A549 (cell line): Measurements from ENCODE around the gene PPP1R9B. TPM values are rescaled to one million over a fixed set of nuclear protein-coding genes. Genes with fewer than 3 reads are reported as not detected.

Source experiments
- ATAC-seq, 2 experiments: fragments of 200-7000 bp in 1 of 2; fragments of >200 bp in 1 of 2; cut with Nextera tagmentation in 1 of 2; cut with Tn5 transposase in 1 of 2; 3 replicates each; pipeline versions ENCODE4 v1.8.0 to v1.9.1; 2018 to 2020; ENCODE audit warnings: mild to moderate bottlenecking in 1 of 2, moderate library complexity in 1 of 2
- CTCF ChIA-PET: fragments of 300-600 bp; sonication (Branson Sonifier 250); formaldehyde crosslinking; extraction: SDS; loops from one replicate; lab custom pipeline; 2021; ENCODE audit warnings: antibody characterized with exemption, inconsistent platforms; lab: Yijun Ruan, JAX
- POLR2A ChIA-PET: fragments of 350-600 bp; formaldehyde crosslinking; extraction: SDS; loops from one replicate; lab custom pipeline; 2021; ENCODE audit warnings: antibody characterized with exemption, inconsistent platforms; lab: Yijun Ruan, JAX
- DNase-seq, 2 experiments: peaks; one replicate each; pipeline versions ENCODE4 v3.0.0 to v3.0.0-alpha.2; 2011 to 2016; ENCODE audit warnings: low read depth in 1 of 2, low spot score in 1 of 2
- FAIRE-seq: peaks from 2 replicates; lab custom pipeline; 2011; peaks lifted over from hg19 to GRCh38; lab: Jason Lieb, UNC
- H3K27ac ChIP-seq, 2 experiments: fragments of >200 bp; sonication (Bioruptor Twin); formaldehyde crosslinking; 3 replicates each; pipeline ENCODE4 v1.5.1; 2016 to 2017
- H3K4me1 ChIP-seq: fragments of >200 bp; sonication (Bioruptor Twin); formaldehyde crosslinking; 3 replicates; pipeline ENCODE4 v1.6.1; 2016
- H3K4me2 ChIP-seq: fragments of >200 bp; sonication (Bioruptor Twin); formaldehyde crosslinking; 3 replicates; pipeline ENCODE4 v1.6.1; 2016
- H3K4me3 ChIP-seq: fragments of >200 bp; sonication (Bioruptor Twin); formaldehyde crosslinking; 3 replicates; pipeline ENCODE4 v1.5.1; 2016
- H3K9me3 ChIP-seq: fragments of >200 bp; sonication (Bioruptor Twin); formaldehyde crosslinking; 3 replicates; pipeline ENCODE4 v1.6.1; 2016
- CEBPB ChIP-seq, 2 experiments: fragments of >200 bp in 1 of 2; sonication (Bioruptor Twin) in 1 of 2; formaldehyde crosslinking in 1 of 2; IDR thresholded peaks; 2 replicates each; pipeline ENCODE4 v1.6.1; 2012 to 2016
- EP300 ChIP-seq, 2 experiments: fragments of >200 bp; sonication (Bioruptor Twin); formaldehyde crosslinking; IDR thresholded peaks; 2 replicates in 1 of 2; 3 replicates in 1 of 2; pipeline ENCODE4 v1.6.1; 2016 to 2017
- ESRRA ChIP-seq: fragments of 150-350 bp; IDR thresholded peaks from 2 replicates; pipeline ENCODE4 v1.6.1; 2014; ENCODE audit warnings: mild to moderate bottlenecking, low read length, borderline replicate concordance
- FOSL2 ChIP-seq, 2 experiments: fragments of 450-650 bp in 1 of 2; fragments of >200 bp in 1 of 2; sonication (Bioruptor Twin) in 1 of 2; formaldehyde crosslinking; IDR thresholded peaks; 2 replicates each; pipeline versions ENCODE4 v1.5.0 to v1.6.1; 2016 to 2020; ENCODE audit warnings: mild to moderate bottlenecking in 1 of 2, moderate library complexity in 1 of 2
- FOXS1 ChIP-seq: fragments of 250-450 bp; sonication (Bioruptor Pico); IDR thresholded peaks from 2 replicates; pipeline ENCODE4 v1.5.0; 2020; ENCODE audit warnings: mild to moderate bottlenecking, moderate library complexity
- GATA3 ChIP-seq: IDR thresholded peaks from 2 replicates; pipeline ENCODE4 v1.6.1; 2012; ENCODE audit warnings: borderline replicate concordance
- HDAC2 ChIP-seq: fragments of 200-600 bp; sonication (generic); IDR thresholded peaks from 2 replicates; pipeline ENCODE4 v1.6.1; 2016
- HOXA7 ChIP-seq: fragments of 250-450 bp; sonication (Bioruptor Pico); IDR thresholded peaks from 2 replicates; pipeline ENCODE4 v1.5.0; 2020; ENCODE audit warnings: mild to moderate bottlenecking, moderate library complexity
- HOXB5 ChIP-seq: fragments of 250-450 bp; sonication (Bioruptor Pico); IDR thresholded peaks from 2 replicates; pipeline ENCODE4 v1.5.0; 2020; ENCODE audit warnings: mild to moderate bottlenecking, moderate library complexity
- KDM1A ChIP-seq: fragments of 200-600 bp; sonication (generic); IDR thresholded peaks from 2 replicates; pipeline ENCODE4 v1.6.1; 2016; ENCODE audit warnings: low read depth, mild to moderate bottlenecking
- MAFK ChIP-seq: fragments of 450-650 bp; IDR thresholded peaks from 2 replicates; pipeline ENCODE4 v1.6.1; 2014; ENCODE audit not compliant: partially characterized antibody
- PHF8 ChIP-seq: fragments of 200-600 bp; sonication (generic); IDR thresholded peaks from 2 replicates; pipeline ENCODE4 v1.6.1; 2016; ENCODE audit warnings: low read depth, mild to moderate bottlenecking, antibody characterized with exemption, moderate library complexity, borderline replicate concordance
- RCOR1 ChIP-seq: fragments of 150-350 bp; IDR thresholded peaks from 2 replicates; pipeline ENCODE4 v1.6.1; 2014; ENCODE audit warnings: antibody characterized with exemption, low read length, low read depth
- RNF2 ChIP-seq: fragments of 200-600 bp; sonication (generic); IDR thresholded peaks from 2 replicates; pipeline ENCODE4 v1.6.1; 2016; ENCODE audit warnings: low read depth, mild to moderate bottlenecking, antibody characterized with exemption, moderate library complexity, borderline replicate concordance
- SREBF2 ChIP-seq: fragments of 450-650 bp; IDR thresholded peaks from 2 replicates; pipeline ENCODE4 v1.6.1; 2014; ENCODE audit warnings: mild to moderate bottlenecking, moderate library complexity
- TFCP2L1 ChIP-seq: fragments of 250-450 bp; sonication (Bioruptor Pico); IDR thresholded peaks from 2 replicates; pipeline ENCODE4 v1.5.0; 2021; ENCODE audit warnings: mild to moderate bottlenecking
- TP53 ChIP-seq: fragments of 250-450 bp; sonication (Bioruptor Pico); IDR thresholded peaks from 2 replicates; pipeline ENCODE4 v1.5.0; 2021; ENCODE audit warnings: mild to moderate bottlenecking, moderate library complexity
- ZFP36 ChIP-seq: fragments of 450-650 bp; IDR thresholded peaks from 2 replicates; pipeline ENCODE4 v1.6.1; 2014; ENCODE audit warnings: borderline replicate concordance; ENCODE audit not compliant: partially characterized antibody
- ZNF302 ChIP-seq: fragments of 250-450 bp; sonication (Bioruptor Pico); IDR thresholded peaks from 2 replicates; pipeline ENCODE4 v1.9.0; 2021; ENCODE audit warnings: inconsistent platforms, mild to moderate bottlenecking, moderate library complexity
- ZSCAN20 ChIP-seq: fragments of 250-450 bp; sonication (Bioruptor Pico); IDR thresholded peaks from 2 replicates; pipeline ENCODE4 v1.8.0; 2022; ENCODE audit warnings: mild to moderate bottlenecking, moderate library complexity
- WGBS: methylation state at CpG from one replicate; pipeline ENCODE4 v1.1.6; 2017; ENCODE audit errors: missing lambda C conversion rate; 5-methylcytosine and 5-hydroxymethylcytosine counted together
- polyA plus RNA-seq, 4 experiments: library from polyadenylated mRNA; depleted of rRNA in 3 of 4; stranded (reverse); fragments of >200 nt; fragmentation: RNase III in 1 of 4; extraction: RNeasy Plus Mini Kit Qiagen cat#74134 plus additional on column Dnase treatment in 1 of 4; gene quantifications; 2 replicates in 3 of 4; 3 replicates in 1 of 4; pipeline ENCODE4 v1.2.3, GENCODE V29; 2011 to 2017
- TF ChIP-seq, protein P1 (sequence below): fragments of >200 bp; sonication (Bioruptor Twin); formaldehyde crosslinking; IDR thresholded peaks from 3 replicates; pipeline ENCODE4 v1.5.1; 2016
- TF ChIP-seq, protein P2 (sequence below): fragments of 150-350 bp; IDR thresholded peaks from 2 replicates; pipeline ENCODE4 v1.6.1; 2014; ENCODE audit warnings: low read depth, mild to moderate bottlenecking, low read length
- TF ChIP-seq, protein P3 (sequence below): fragments of 250-450 bp; sonication (Bioruptor Pico); IDR thresholded peaks from 2 replicates; pipeline ENCODE4 v1.5.0; 2020; ENCODE audit warnings: low read depth, mild to moderate bottlenecking, moderate library complexity
- TF ChIP-seq, protein P4 (sequence below): fragments of >200 bp; sonication (Bioruptor Twin); formaldehyde crosslinking; IDR thresholded peaks from 3 replicates; pipeline ENCODE4 v1.6.1; 2016
- TF ChIP-seq, protein P5 (sequence below): fragments of 200-600 bp; sonication (generic); IDR thresholded peaks from 2 replicates; pipeline ENCODE4 v1.6.1; 2016; ENCODE audit warnings: antibody characterized with exemption, mild to moderate bottlenecking, moderate library complexity

PPP1R9B gene
- polyA plus RNA-seq, 2 of the 4 experiments (the other 2 are of a cell fraction) = 22.0 to 40.6 TPM

DNA sequence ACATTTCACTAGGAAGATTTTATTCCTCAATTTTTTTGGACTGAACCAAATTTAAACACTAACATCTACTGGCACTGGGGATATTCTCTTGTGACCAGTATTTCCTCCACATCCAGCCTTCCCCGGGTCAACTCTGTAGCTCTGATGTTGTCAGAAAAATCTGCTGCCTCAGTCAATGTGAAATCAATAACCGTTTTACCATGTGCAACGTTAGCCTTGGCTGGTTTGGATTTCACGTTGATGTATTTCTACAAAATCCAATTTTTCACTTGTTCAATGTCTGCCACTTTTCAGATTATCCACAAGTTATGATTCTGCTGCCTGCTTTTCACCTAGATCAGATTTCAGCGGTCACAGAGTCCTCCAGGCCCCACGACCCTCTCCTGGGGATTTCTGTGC is 22.5 kb upstream of the PPP1R9B start:
- 76% methylated on average over 6 of the region's 6 CpGs for WGBS
- FAIRE-seq = no peak
- no peak for ATAC-seq
- H3K9me3 ChIP-seq = no peaks in the 10 kb centered on the region
- peaks cover 58% of the 10 kb centered on the region for H3K4me1 ChIP-seq
- ChIA-PET CTCF (interaction anchor here (1.1 to 17.0 kb wide), 10 partner anchors 7 to 122 kb away, joined by 3 to 817 read pairs (median 8); partner anchors contain the start of genes COL1A1, PPP1R9B and SGCA), POLR2A (no interaction called here)
- DNase-seq = no peak
- peak overlapping the region; percentile 12 to 95; a peak in 3 of 6 replicates for H3K27ac ChIP-seq
- no peak overlapping the region for H3K4me2 ChIP-seq
- H3K4me3 ChIP-seq = no peak overlapping the region
- TF ChIP-seq HDAC2 (no peak), KDM1A (no peak), ZNF302 (no peak), PHF8 (no peak), ZSCAN20 (CRISPR knock-in tag) (no peak), TFCP2L1 (CRISPR knock-in tag) (no peak), ESRRA (no peak), HOXA7 (CRISPR knock-in tag) (no peak), FOSL2 (IDR thresholded peaks at IDR 0.05) (no peak), FOSL2 (CRISPR knock-in tag; IDR thresholded peaks at IDR 0.05) (no peak), EP300 (IDR thresholded peaks at IDR 0.05) (no peak)
- TF ChIP-seq, protein P1, sequence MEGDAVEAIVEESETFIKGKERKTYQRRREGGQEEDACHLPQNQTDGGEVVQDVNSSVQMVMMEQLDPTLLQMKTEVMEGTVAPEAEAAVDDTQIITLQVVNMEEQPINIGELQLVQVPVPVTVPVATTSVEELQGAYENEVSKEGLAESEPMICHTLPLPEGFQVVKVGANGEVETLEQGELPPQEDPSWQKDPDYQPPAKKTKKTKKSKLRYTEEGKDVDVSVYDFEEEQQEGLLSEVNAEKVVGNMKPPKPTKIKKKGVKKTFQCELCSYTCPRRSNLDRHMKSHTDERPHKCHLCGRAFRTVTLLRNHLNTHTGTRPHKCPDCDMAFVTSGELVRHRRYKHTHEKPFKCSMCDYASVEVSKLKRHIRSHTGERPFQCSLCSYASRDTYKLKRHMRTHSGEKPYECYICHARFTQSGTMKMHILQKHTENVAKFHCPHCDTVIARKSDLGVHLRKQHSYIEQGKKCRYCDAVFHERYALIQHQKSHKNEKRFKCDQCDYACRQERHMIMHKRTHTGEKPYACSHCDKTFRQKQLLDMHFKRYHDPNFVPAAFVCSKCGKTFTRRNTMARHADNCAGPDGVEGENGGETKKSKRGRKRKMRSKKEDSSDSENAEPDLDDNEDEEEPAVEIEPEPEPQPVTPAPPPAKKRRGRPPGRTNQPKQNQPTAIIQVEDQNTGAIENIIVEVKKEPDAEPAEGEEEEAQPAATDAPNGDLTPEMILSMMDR = no peak
- TF ChIP-seq, protein P2, sequence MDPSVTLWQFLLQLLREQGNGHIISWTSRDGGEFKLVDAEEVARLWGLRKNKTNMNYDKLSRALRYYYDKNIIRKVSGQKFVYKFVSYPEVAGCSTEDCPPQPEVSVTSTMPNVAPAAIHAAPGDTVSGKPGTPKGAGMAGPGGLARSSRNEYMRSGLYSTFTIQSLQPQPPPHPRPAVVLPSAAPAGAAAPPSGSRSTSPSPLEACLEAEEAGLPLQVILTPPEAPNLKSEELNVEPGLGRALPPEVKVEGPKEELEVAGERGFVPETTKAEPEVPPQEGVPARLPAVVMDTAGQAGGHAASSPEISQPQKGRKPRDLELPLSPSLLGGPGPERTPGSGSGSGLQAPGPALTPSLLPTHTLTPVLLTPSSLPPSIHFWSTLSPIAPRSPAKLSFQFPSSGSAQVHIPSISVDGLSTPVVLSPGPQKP = no peak
- TF ChIP-seq, protein P3, sequence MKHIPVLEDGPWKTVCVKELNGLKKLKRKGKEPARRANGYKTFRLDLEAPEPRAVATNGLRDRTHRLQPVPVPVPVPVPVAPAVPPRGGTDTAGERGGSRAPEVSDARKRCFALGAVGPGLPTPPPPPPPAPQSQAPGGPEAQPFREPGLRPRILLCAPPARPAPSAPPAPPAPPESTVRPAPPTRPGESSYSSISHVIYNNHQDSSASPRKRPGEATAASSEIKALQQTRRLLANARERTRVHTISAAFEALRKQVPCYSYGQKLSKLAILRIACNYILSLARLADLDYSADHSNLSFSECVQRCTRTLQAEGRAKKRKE (CRISPR knock-in tag) = no peak
- TF ChIP-seq, protein P4, sequence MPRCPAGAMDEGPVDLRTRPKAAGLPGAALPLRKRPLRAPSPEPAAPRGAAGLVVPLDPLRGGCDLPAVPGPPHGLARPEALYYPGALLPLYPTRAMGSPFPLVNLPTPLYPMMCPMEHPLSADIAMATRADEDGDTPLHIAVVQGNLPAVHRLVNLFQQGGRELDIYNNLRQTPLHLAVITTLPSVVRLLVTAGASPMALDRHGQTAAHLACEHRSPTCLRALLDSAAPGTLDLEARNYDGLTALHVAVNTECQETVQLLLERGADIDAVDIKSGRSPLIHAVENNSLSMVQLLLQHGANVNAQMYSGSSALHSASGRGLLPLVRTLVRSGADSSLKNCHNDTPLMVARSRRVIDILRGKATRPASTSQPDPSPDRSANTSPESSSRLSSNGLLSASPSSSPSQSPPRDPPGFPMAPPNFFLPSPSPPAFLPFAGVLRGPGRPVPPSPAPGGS = no peak

DNA sequence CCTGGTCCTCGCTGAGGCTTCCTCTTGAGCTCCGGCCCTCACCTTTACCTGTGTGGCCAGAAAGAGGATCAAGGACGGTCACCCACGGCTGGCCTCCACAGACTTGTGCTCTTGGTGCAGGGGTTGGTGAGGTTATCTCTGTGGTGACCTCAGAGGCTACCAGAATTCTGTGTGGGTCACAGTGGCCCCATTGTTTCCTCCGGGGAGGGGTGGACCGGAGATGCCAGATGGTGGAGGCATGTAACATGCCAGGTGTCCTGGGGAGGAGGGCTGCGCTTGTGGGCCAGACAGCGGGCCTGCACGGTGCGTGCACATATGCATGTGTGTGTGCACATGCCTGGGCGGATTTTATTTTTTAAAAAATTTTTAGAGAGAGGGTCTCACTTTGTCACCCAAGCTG is 21.7 kb upstream of the PPP1R9B start:
- ChIA-PET CTCF (interaction anchor here (1.4 to 17.0 kb wide), 8 partner anchors 8 to 123 kb away, joined by 6 to 817 read pairs (median 46); partner anchors contain the start of genes COL1A1, PPP1R9B and TMEM92), POLR2A (no interaction called here)
- no peak overlapping the region for H3K4me2 ChIP-seq
- peaks cover 50% of the 10 kb centered on the region for H3K4me1 ChIP-seq
- FAIRE-seq = no peak
- no peak for DNase-seq
- no peak for ATAC-seq
- H3K9me3 ChIP-seq = no peaks in the 10 kb centered on the region
- peak overlapping the region in 1 of 2 experiments; percentile 4; a peak in 2 of 6 replicates for H3K27ac ChIP-seq
- TF ChIP-seq PHF8 (no peak), MAFK (no peak), RNF2 (no peak), HOXB5 (CRISPR knock-in tag) (no peak), CEBPB (IDR thresholded peaks at IDR 0.05) (no peak), TP53 (CRISPR knock-in tag) (no peak), FOXS1 (CRISPR knock-in tag) (no peak), RCOR1 (no peak), GATA3 (no peak), TFCP2L1 (CRISPR knock-in tag) (no peak), ZFP36 (no peak), SREBF2 (no peak), HOXA7 (CRISPR knock-in tag) (no peak)
- TF ChIP-seq, protein P5, sequence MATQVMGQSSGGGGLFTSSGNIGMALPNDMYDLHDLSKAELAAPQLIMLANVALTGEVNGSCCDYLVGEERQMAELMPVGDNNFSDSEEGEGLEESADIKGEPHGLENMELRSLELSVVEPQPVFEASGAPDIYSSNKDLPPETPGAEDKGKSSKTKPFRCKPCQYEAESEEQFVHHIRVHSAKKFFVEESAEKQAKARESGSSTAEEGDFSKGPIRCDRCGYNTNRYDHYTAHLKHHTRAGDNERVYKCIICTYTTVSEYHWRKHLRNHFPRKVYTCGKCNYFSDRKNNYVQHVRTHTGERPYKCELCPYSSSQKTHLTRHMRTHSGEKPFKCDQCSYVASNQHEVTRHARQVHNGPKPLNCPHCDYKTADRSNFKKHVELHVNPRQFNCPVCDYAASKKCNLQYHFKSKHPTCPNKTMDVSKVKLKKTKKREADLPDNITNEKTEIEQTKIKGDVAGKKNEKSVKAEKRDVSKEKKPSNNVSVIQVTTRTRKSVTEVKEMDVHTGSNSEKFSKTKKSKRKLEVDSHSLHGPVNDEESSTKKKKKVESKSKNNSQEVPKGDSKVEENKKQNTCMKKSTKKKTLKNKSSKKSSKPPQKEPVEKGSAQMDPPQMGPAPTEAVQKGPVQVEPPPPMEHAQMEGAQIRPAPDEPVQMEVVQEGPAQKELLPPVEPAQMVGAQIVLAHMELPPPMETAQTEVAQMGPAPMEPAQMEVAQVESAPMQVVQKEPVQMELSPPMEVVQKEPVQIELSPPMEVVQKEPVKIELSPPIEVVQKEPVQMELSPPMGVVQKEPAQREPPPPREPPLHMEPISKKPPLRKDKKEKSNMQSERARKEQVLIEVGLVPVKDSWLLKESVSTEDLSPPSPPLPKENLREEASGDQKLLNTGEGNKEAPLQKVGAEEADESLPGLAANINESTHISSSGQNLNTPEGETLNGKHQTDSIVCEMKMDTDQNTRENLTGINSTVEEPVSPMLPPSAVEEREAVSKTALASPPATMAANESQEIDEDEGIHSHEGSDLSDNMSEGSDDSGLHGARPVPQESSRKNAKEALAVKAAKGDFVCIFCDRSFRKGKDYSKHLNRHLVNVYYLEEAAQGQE = no peak
- WGBS = 94% methylated on average over 11 of the region's 11 CpGs
- no peak overlapping the region for H3K4me3 ChIP-seq
